Ishikawa (cell line): ENCODE data around the gene ZNF418.

ENCODE experiments used
- EP300 ChIP-seq: IDR thresholded peaks from 2 replicates; pipeline ENCODE4 v1.6.1; 2012; ENCODE audit warnings: borderline replicate concordance
- RAD21 ChIP-seq: IDR thresholded peaks from 2 replicates; pipeline ENCODE4 v1.6.1; 2012; ENCODE audit warnings: low read depth
- REST ChIP-seq: IDR thresholded peaks from 2 replicates; pipeline ENCODE4 v1.6.1; 2012; ENCODE audit warnings: low read depth, mild to moderate bottlenecking
- TAF1 ChIP-seq: IDR thresholded peaks from 2 replicates; pipeline ENCODE4 v1.6.1; 2012; ENCODE audit warnings: low read depth, mild to moderate bottlenecking
- TEAD4 ChIP-seq: IDR thresholded peaks from 2 replicates; pipeline ENCODE4 v1.6.1; 2012
- USF1 ChIP-seq: IDR thresholded peaks from 2 replicates; pipeline ENCODE4 v1.6.1; 2012

GRCh38 chr19:57914531-57914930 lies 20.7 kb downstream of the ZNF418 start:
- no peak for TF ChIP-seq USF1
- no peak for TF ChIP-seq EP300
- TF ChIP-seq REST: no peak
- no peak for TF ChIP-seq TAF1
- no peak for TF ChIP-seq RAD21
- TF ChIP-seq TEAD4: no peak
